ENCODE measurements around the gene UBXN4. TPM values are rescaled to one million over a fixed set of nuclear protein-coding genes. Genes with fewer than 3 reads are reported as not detected.
A peak's percentile ranks its signal among the peaks of the same experiment; 100 is the strongest.
"Not testable (repeated sequence)": the region's sequence is repeated elsewhere in the genome, so short reads cannot be mapped to it uniquely, and the experiment has no call there.

UBXN4 gene
- total and polyA plus RNA-seq, 2 of the 13 experiments (the other 11 are each of a cell fraction or from before 2014, with no cell fraction given), result 74.2 to 104 TPM

DNA sequence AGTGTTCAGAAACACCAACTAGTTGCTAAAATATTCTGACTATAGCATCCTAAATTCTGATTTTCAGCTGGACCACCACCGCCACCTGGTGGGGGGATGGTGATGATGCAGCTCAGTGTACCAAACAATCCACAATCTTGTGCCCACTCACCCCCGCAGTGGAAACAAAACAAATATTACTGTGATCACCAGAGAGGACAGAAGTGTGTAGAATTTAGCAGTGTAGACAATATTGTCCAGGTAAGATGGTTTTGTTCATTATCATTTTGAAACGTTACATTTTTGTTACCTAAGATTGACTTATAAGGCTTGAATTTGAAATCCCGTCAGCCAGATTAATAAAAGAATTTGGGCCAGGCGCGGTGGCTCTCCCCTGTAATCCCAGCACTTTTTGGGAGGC is 31.7 kb upstream of the UBXN4 start (continued):
- TF ChIP-seq, protein P1, sequence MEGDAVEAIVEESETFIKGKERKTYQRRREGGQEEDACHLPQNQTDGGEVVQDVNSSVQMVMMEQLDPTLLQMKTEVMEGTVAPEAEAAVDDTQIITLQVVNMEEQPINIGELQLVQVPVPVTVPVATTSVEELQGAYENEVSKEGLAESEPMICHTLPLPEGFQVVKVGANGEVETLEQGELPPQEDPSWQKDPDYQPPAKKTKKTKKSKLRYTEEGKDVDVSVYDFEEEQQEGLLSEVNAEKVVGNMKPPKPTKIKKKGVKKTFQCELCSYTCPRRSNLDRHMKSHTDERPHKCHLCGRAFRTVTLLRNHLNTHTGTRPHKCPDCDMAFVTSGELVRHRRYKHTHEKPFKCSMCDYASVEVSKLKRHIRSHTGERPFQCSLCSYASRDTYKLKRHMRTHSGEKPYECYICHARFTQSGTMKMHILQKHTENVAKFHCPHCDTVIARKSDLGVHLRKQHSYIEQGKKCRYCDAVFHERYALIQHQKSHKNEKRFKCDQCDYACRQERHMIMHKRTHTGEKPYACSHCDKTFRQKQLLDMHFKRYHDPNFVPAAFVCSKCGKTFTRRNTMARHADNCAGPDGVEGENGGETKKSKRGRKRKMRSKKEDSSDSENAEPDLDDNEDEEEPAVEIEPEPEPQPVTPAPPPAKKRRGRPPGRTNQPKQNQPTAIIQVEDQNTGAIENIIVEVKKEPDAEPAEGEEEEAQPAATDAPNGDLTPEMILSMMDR (CRISPR knock-in tag; IDR thresholded peaks at IDR 0.05), result peak; percentile 90
- TF ChIP-seq KLF16 (CRISPR knock-in tag; IDR thresholded peaks at IDR 0.05) (0 out of 4 replicates have a peak, but pooled peaks of 1 of the 2 experiments have one; percentile 30), POLR2AphosphoS2 (IDR thresholded peaks at IDR 0.05; ENCODE audit: low read depth, low read length) (no peak), RAD21 (CRISPR knock-in tag; IDR thresholded peaks at IDR 0.05) (peak; percentile 77)

DNA sequence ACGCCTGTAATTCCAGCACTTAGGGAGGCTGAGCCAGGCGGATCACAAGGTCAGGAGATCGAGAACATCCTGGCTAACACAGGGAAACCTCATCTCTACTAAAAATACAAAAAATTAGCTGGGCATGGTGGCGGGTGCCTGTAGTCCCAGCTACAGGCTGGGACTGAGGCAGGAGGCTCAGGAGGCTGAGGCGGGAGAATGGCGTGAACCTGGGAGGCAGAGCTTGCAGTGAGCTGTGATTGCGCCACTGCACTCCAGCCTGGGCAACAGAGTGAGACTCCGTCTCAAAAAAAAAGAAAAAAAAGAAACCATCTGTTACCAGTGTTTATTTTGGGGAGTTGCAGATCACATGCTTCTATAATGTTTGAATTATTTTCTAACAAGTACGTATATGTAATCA is 26.6 kb upstream of the UBXN4 start:
- H3K79me2 ChIP-seq (ENCODE audit: insufficient read depth, low read length); H3K27ac ChIP-seq (ENCODE audit: extremely low read length, insufficient read depth, low read length); FAIRE-seq; intact Hi-C loops (cut with micrococcal nuclease; ENCODE audit: unreplicated experiment); in situ Hi-C loops (cut with HindIII; ENCODE audit: extremely low pct_ligation_motif_present, low pct_unique_long_range_greater_than_20kb); H3K9ac ChIP-seq (ENCODE audit: insufficient read depth, low read depth, low read length); H3K9me3 ChIP-seq (ENCODE audit: low read length); H3K4me1 ChIP-seq (ENCODE audit: insufficient read depth, low read length); DNase-seq (ENCODE audit: low spot score); CTCF ChIA-PET (ENCODE audit: low intra/inter-chr PET ratio, low total read pairs); H3K4me3 ChIP-seq (replicated peaks in 1 of 3; ENCODE audit: insufficient read depth in 1 of 3, low read depth in 2 of 3, low read length in 3 of 3); H4K20me1 ChIP-seq (ENCODE audit: insufficient read depth, low read length); BruUV-seq (replicated peaks); H3K27me3 ChIP-seq (ENCODE audit: control insufficient read depth in 1 of 2, insufficient read depth in 2 of 2, low read length in 2 of 2); H3K4me2 ChIP-seq (ENCODE audit: low read depth, low read length); H2AFZ ChIP-seq (ENCODE audit: low read length); ATAC-seq; POLR2A ChIA-PET: not testable (repeated sequence)
- TF ChIP-seq ZNF121 (CRISPR knock-in tag; IDR thresholded peaks at IDR 0.05), result 0 out of 2 replicates have a peak, but pooled peaks have one; percentile 8
- H3K36me3 ChIP-seq (replicated peaks in 1 of 2; ENCODE audit: control insufficient read depth in 1 of 2, insufficient read depth in 2 of 2, low read length in 2 of 2), result peaks cover 8 to 40% of the 10 kb centered on the region in 2 experiments
- WGBS (ENCODE audit: low lambda C conversion rate), result 95% methylated on average over 9 of the region's 9 CpGs

Measured in HepG2 (cell line).